Thymus (tissue), 11 donors: ENCODE measurements around the gene EIF4E1B. TPM values are rescaled to one million over a fixed set of nuclear protein-coding genes. Genes with fewer than 3 reads are reported as not detected.

Experiments used
- DNase-seq, 9 donors: peaks; one replicate each; pipeline ENCODE4 v3.0.0-alpha.2; 2013; ENCODE audit warnings: low spot score in 9 of 9, low read depth in 6 of 9, missing footprints in 1 of 9
- H3K27ac ChIP-seq, 2 donors: one replicate each; pipeline ENCODE4 v1.5.1; 2013; ENCODE audit warnings: control low read depth in 1 of 2, low read depth in 1 of 2, low read length in 1 of 2, mild to moderate bottlenecking in 1 of 2, moderate library complexity in 1 of 2
- H3K27me3 ChIP-seq, 2 donors: one replicate each; pipeline ENCODE4 v1.5.1; 2013; ENCODE audit warnings: low read length in 1 of 2; ENCODE audit not compliant: control insufficient read depth in 2 of 2, insufficient read depth in 1 of 2
- H3K36me3 ChIP-seq, 2 donors: one replicate each; pipeline ENCODE4 v1.5.1; 2013; ENCODE audit warnings: low read length in 1 of 2, mild to moderate bottlenecking in 1 of 2, moderate library complexity in 1 of 2; ENCODE audit not compliant: control insufficient read depth in 2 of 2, insufficient read depth in 2 of 2
- H3K4me1 ChIP-seq, 2 donors: one replicate each; pipeline ENCODE4 v1.5.1; 2013; ENCODE audit warnings: low read length in 2 of 2; ENCODE audit not compliant: control insufficient read depth in 2 of 2, insufficient read depth in 2 of 2
- H3K4me3 ChIP-seq, 2 donors: one replicate each; pipeline ENCODE4 v1.5.1; 2013; ENCODE audit warnings: low read length in 2 of 2, control low read depth in 1 of 2, mild to moderate bottlenecking in 1 of 2
- H3K9me3 ChIP-seq, 2 donors: one replicate each; pipeline ENCODE4 v1.5.1; 2013; ENCODE audit warnings: low read length in 1 of 2, mild to moderate bottlenecking in 1 of 2; ENCODE audit not compliant: control insufficient read depth in 2 of 2, insufficient read depth in 1 of 2
- WGBS: extraction: QIAGEN DNeasy Blood & Tissue Kit; methylation state at CpG from one replicate; pipeline ENCODE4 v1.1.7; 2013; 5-methylcytosine and 5-hydroxymethylcytosine counted together
- polyA plus RNA-seq: library from polyadenylated mRNA; stranded (reverse); fragments of 200-250 nt; gene quantifications from one replicate; pipeline ENCODE4 v1.2.3, GENCODE V29; 2013
- total RNA-seq: library from RNA; stranded (reverse); fragments of 120-200 nt; gene quantifications from one replicate; pipeline ENCODE4 v1.2.4, GENCODE V29; 2013
- donor health status: healthy.

Gene EIF4E1B
- total and polyA plus RNA-seq, 2 donors = 0.05 TPM

DNA sequence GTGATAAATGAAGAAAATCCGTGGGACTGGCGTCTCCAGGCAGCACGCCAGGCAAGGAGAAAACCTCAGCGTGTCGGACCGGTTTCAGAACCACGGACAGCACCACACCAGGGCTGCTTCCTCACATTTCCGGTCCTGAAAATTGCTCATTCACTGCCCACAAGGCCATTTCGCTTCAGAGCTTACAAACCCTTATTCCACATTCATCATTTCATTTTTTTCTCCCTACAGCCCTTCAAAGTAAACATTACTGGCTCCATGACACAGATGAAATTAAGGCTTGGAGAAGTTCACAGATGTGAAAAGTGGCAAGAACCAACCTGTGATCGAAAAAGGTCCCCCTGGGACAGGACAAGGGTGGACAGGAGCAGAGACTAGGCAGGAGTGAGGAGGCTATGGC lies 19.0 kb upstream of the EIF4E1B start:
- Histone ChIP-seq H3K36me3 (no peaks in the 10 kb centered on the region), H3K27ac (no peak overlapping the region), H3K27me3 (peaks cover 31 to 78% of the 10 kb centered on the region in 2 donors), H3K4me1 (peaks cover 3 to 13% of the 10 kb centered on the region in 2 donors), H3K4me3 (no peak overlapping the region), H3K9me3 (peaks cover 0 to 2% of the 10 kb centered on the region in 2 donors)
- peak in 7 of 9 donors; percentile 31 to 71 (median 47) for DNase-seq
- 14% methylated on average over 10 of the region's 10 CpGs for WGBS

DNA sequence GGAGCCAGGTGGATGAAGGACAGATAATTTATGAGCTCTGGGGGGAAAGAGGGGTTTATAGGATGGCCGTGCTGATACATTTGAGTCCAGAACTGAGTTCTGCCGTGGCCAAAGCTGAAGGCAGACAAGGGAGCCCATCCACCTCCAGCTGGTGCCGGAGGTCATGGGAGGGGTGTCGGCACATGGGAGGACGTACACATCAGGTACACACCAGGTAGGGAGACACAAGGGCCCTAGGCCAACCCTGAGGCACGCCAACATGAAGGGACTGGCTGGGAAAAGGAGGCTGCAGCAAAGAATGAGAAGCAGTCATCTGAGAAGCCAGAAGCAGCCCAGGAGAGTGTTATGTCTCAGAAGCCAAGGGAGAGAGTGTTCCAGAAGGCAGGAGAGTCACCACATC lies 18.5 kb upstream of the EIF4E1B start:
- no peak for DNase-seq
- Histone ChIP-seq H3K36me3 (no peaks in the 10 kb centered on the region), H3K27me3 (peaks cover 31 to 81% of the 10 kb centered on the region in 2 donors), H3K4me1 (peaks cover 3 to 13% of the 10 kb centered on the region in 2 donors), H3K9me3 (peaks cover 0 to 2% of the 10 kb centered on the region in 2 donors), H3K4me3 (no peak overlapping the region), H3K27ac (no peak overlapping the region)
- 94% methylated on average over 6 of the region's 6 CpGs for WGBS

DNA sequence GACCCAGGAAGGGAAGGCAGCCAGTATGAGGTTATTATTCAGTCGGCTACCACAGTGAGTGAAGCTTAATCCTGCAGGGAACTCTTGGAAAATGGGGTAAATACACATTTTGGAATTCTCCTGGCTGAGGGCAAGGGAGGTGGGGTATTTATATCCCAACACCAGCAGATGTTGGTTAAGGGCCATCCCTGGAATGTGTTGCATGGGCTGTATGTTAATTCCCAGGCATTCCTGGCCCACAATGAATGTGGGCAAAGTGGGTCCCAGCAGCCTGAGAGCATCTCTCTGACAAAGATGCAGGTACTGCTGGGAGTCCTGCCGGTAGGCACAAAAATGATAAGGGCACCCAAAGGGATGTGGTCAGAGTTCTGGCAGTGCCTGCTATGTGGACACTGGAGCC lies 17.6 kb upstream of the EIF4E1B start:
- no peak for DNase-seq
- Histone ChIP-seq H3K4me3 (no peak overlapping the region), H3K36me3 (no peaks in the 10 kb centered on the region), H3K27ac (no peak overlapping the region), H3K27me3 (peaks cover 36 to 84% of the 10 kb centered on the region in 2 donors), H3K4me1 (peaks cover 3 to 13% of the 10 kb centered on the region in 2 donors), H3K9me3 (peaks cover 0 to 2% of the 10 kb centered on the region in 2 donors)
- WGBS = 78% methylated on average over 2 of the region's 2 CpGs

DNA sequence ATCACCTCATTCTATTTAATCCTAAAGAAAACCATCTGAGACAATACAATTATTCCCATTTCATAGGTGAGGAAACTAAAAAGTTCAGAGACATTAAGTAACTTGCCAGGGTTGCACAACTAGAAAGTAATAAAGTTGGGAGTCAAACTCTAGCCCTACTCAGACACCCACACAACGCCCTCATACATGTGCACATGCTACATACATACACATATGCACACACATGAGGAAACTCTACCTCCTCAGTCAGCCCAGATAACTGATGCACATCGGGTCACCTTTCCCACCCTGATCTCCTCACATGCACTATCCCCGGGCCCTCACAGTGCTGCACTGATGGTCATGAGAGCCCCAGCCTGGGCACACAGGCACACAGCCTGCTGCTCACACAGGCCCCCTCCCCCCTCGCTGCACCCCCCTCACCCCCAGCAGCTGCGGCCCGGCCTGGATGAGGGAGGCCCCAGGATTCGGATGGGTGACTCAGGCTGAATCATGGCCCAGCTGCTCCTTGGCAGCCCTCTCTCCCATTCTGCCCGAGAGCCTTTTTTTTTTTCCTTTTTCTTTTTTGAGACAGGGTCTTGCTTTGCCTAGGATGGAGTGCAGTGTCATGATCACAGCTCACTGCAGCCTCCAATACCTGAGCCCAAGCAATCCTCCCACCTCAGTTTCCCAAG lies 15.5 kb upstream of the EIF4E1B start:
- no peak overlapping the region for H3K4me3 ChIP-seq
- H3K27ac ChIP-seq = no peak overlapping the region
- WGBS = 74% methylated on average over 8 of the region's 8 CpGs
- H3K27me3 ChIP-seq = peaks cover 38 to 86% of the 10 kb centered on the region in 2 donors
- no peak for DNase-seq
- H3K36me3 ChIP-seq = no peaks in the 10 kb centered on the region
- H3K9me3 ChIP-seq = peaks cover 4 to 11% of the 10 kb centered on the region in 2 donors
- H3K4me1 ChIP-seq = peaks cover 3 to 12% of the 10 kb centered on the region in 2 donors

DNA sequence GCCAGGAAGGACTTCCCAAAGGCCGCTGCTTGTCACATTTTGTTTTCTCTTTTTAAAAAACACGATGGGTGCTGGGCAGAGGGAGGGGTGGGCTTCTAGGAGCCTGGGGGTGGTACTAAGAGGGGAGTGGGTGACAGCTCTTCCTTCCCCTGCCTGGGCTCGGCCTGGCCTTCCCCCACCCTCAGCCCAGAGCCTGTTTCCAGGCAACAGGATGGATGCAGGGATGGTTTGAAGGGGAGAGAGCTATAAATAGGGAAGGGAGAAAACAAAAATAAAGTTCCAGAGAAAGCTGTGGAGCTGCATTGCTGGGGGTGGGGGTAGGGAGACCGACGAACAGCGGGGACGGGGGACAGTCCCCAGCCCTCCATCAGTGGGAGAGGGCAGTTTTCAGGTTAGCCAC lies 14.0 kb upstream of the EIF4E1B start:
- H3K27me3 ChIP-seq = peaks cover 43 to 89% of the 10 kb centered on the region in 2 donors
- no peak overlapping the region for H3K4me3 ChIP-seq
- H3K27ac ChIP-seq = no peak overlapping the region
- 71% methylated on average over 7 of the region's 7 CpGs for WGBS
- no peak for DNase-seq
- H3K36me3 ChIP-seq = no peaks in the 10 kb centered on the region
- peaks cover 0 to 9% of the 10 kb centered on the region in 2 donors for H3K4me1 ChIP-seq
- peaks cover 4 to 11% of the 10 kb centered on the region in 2 donors for H3K9me3 ChIP-seq

DNA sequence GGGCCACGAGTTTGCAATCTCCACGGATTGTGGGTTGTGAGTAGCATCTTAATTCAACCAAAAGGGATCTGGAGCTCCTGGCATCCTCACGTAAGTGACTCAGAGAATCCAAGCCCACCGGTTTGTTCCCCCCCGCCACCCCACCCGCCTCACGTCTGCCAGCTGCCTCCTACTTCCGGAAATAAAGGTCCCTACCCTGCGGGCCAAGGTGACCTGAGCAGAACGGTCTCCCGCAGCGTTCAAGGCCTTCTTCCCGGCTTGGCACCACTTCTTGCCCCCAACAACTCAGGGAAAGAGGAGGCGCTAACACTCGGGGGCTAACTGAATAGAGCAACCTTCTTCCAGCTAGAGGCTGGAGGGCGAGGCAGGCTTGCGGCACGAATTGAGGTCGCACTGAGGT lies 11.7 kb upstream of the EIF4E1B start:
- DNase-seq = no peak
- no peak overlapping the region for H3K27ac ChIP-seq
- no peaks in the 10 kb centered on the region for H3K36me3 ChIP-seq
- H3K4me1 ChIP-seq = peaks cover 0 to 9% of the 10 kb centered on the region in 2 donors
- H3K27me3 ChIP-seq = peaks cover 43 to 83% of the 10 kb centered on the region in 2 donors
- no peak overlapping the region for H3K4me3 ChIP-seq
- WGBS = 28% methylated on average over 19 of the region's 19 CpGs
- peaks cover 4 to 11% of the 10 kb centered on the region in 2 donors for H3K9me3 ChIP-seq

DNA sequence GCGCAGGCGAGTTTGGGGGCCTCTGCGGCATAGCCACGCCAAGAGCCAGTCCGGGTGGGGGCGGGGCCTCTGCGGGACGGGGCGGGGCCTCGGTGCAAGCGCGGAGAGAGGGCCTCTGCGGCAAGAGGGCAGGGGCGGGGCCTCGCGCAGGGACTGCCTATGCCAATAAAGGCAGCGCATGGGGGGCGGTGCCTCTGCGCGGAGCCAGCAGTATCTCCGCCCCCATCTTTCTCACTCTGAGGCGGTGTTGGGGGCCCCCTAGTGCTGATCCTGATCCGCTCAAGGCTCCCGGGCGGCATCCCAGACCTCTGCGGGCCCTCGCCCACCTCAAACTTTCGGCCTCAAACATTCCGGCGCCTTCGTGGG lies 11.3 kb upstream of the EIF4E1B start:
- H3K36me3 ChIP-seq = no peaks in the 10 kb centered on the region
- DNase-seq = peak in 5 of 9 donors; percentile 38 to 77 (median 59)
- 7% methylated on average over 31 of the region's 31 CpGs for WGBS

DNA sequence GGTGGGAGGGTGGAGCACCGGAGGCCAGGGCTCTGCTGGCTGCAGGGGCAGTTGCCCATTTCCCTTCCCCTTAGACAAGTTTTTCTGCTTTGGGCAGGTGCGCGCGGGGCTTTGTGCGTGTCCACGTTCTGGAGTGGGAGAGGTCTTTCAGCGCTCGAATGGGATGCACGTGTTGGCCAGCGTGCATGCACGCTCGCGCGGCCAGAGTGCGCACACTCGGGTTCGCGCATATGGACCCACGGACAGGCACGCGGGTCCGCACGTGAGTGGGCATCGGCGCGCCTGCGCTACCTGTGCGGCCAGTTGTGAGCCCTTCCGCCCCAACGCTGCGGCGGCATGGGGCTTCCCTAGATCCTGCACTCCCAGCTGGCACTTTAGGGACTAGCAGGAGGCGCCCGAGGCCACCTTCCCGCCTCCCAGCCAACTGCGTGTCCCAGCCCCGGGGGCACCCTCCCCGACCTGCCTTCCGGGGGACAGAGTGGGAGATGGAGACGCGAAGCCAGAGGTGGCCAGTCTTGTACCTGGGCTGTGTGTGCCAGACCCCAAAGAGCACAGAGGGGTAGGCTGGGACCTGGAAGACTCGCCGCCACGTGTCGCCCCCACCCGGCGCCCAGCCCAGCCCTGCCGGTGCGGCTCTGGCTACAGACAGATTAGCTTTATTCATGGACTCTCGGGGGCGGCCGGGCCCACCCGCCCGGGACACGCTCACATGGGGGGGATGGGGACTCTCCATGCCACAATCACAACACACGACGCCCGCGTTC lies 10.7 kb upstream of the EIF4E1B start:
- Histone ChIP-seq H3K27ac (no peak overlapping the region), H3K36me3 (no peaks in the 10 kb centered on the region), H3K4me1 (peaks cover 0 to 9% of the 10 kb centered on the region in 2 donors), H3K9me3 (peaks cover 4 to 11% of the 10 kb centered on the region in 2 donors), H3K27me3 (peaks cover 43 to 83% of the 10 kb centered on the region in 2 donors), H3K4me3 (no peak overlapping the region)
- 19% methylated on average over 59 of the region's 59 CpGs for WGBS
- no peak for DNase-seq

More for the DNA sequence above, 11.3 kb upstream of the EIF4E1B start:
- Histone ChIP-seq H3K9me3 (peaks cover 4 to 11% of the 10 kb centered on the region in 2 donors), H3K27me3 (peaks cover 43 to 83% of the 10 kb centered on the region in 2 donors), H3K27ac (no peak overlapping the region), H3K4me1 (peaks cover 0 to 9% of the 10 kb centered on the region in 2 donors), H3K4me3 (no peak overlapping the region)

DNA sequence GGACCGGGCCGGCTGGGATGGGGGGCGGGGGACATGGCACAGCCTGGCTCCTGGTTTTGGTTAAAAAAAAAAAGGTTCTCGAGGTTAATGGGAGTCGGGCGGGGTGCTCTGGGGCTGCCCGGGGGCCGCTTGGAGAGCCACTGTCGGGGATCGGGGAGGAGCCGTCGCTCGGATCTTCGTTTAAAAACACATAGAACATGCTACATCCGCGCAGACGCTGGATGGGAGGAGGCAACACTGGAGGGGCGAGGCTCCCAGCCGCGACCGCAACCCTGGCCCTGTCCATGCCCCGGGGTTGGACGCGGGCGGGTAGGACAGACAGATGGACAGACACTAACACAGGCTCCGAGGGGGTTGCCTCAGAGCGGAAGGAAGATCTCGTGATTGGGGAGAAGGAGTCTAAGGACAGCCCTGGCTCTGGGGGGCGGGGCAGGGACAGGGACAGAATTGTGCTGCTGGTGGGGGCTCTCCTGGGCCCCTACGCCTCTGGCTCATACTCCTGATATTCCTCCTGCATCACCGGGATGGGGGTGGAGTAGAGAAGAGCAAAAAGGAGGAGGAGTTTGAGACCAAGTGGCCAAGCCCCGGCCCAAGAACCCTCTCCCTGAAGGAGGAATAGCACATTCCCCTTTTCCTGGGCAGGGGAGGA lies 10.0 kb upstream of the EIF4E1B start:
- peaks cover 4 to 11% of the 10 kb centered on the region in 2 donors for H3K9me3 ChIP-seq
- no peaks in the 10 kb centered on the region for H3K36me3 ChIP-seq
- H3K27ac ChIP-seq = no peak overlapping the region
- H3K4me1 ChIP-seq = peaks cover 0 to 9% of the 10 kb centered on the region in 2 donors
- WGBS = 8% methylated on average over 32 of the region's 32 CpGs
- peaks cover 43 to 86% of the 10 kb centered on the region in 2 donors for H3K27me3 ChIP-seq
- H3K4me3 ChIP-seq = peak overlapping the region in 1 of 2 donors; percentile 10
- DNase-seq = no peak
